ENCODE results near the gene ALG1L2.
"Not testable (repeated sequence)": the region's sequence is repeated elsewhere in the genome, so short reads cannot be mapped to it uniquely, and the experiment has no call there.

DNA sequence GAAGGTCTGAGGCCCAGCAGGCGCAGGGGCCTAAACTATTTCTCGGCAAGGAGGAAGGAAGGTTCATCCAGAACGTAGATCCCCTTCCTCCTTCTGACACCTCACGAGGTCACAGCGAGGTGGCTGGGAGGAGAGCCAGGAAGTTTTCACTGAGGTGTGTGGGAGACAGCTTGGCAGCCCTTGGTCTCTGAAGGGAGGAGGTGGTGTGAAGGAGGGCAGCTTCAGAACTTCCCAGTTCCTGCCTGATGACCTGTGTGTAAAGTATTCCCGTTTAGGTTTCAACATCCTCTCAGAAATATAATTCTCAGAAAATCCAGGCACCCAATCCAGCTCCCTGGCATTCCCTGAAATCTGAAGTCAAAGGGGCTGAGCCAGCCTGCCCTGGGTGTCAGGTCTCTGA, 22.9 kb upstream of the ALG1L2 start:
- TF ChIP-seq CTCF (conservative IDR thresholded peaks at IDR 0.05); EZH2 (IDR thresholded peaks at IDR 0.05; ENCODE audit: low read depth): not testable (repeated sequence)

All from PC-9 (cell line).